Measurements from ENCODE around the gene PDE1C. TPM values are rescaled to one million over a fixed set of nuclear protein-coding genes. Genes with fewer than 3 reads are reported as not detected.

Gene PDE1C
- polyA plus RNA-seq, 4 donors: 0.72 to 4.9 (median 3.8) TPM

DNA sequence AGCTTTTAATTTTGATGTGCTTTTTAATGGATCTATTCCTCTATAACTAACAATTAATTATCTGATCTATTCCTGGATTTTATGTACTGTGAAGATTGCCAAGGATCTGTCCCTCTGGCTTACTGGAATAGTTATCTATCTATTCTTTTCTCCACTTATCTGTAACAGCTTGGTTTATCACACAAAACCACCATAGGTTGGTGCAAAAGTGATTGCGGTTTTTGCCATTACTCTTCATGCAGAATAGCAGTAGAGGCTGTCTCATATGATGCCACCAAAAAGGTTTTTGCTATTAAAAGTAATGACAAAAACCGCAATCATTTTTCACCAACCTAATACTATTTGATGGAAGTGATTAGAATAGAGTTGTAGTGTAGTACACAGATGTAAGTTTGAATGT, 115.7 kb downstream of the PDE1C start:
- no peak for DNase-seq (ENCODE audit: low read depth in 4 of 4, low spot score in 3 of 4)

GRCh38 chr7:31953432-31953831, 116.8 kb downstream of the PDE1C start:
- no peak for DNase-seq (ENCODE audit: low read depth in 4 of 4, low spot score in 3 of 4)

DNA sequence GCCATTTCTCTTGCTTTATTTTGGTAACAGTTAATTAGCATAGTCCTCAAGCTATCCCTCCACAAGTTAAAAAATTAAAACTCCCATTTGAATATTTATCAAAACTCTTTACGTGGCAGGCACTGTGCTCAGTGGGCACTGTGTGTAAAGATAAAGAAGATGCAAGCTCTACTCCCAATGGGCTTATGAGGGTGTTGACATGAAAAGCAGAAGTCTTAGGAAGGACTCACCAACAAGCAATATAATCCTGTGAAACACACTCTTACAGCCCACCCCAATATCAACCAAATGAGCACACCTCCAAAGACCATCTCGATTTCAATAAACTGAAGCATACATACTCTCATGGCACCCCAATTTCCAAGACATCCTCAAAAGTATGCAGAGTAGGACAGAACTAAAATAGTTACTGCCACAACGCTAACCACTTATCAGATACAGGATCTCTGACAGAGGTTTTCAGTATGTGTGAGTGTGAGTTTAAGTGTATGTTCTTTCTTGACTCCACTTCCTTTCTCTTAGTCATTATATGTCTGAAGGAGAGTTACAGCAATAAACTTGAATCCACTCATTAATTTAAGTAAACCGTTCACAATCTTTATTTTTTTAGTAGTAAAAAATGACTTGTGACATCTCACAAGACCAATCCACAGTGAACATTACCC, 120.0 kb downstream of the PDE1C start:
- no peak for DNase-seq (ENCODE audit: low read depth in 4 of 4, low spot score in 3 of 4)

DNA sequence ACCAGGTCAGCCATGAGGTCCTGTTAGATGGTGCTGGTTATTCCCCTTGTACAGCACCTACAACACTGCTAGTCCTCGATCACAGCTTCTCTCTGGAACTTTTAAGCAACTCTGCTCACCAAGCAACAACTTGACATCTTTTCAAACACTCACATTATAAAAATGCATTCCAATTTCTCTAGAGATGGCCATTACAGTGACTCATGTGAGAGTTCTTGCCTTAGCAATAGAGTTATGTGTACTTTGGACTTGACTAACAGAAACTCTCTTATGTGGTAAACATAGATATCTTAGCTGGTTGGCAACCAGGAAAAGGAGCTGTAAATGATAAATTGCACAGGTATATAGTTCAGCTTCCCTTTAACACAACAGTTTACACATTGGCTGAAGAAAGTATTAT, 122.2 kb downstream of the PDE1C start:
- DNase-seq (ENCODE audit: low read depth in 4 of 4, low spot score in 3 of 4): no peak

- no peak for DNase-seq (ENCODE audit: low read depth in 4 of 4, low spot score in 3 of 4)
These were observed 130.0 kb downstream of the PDE1C start for GRCh38 chr7:31940167-31940566.

DNA sequence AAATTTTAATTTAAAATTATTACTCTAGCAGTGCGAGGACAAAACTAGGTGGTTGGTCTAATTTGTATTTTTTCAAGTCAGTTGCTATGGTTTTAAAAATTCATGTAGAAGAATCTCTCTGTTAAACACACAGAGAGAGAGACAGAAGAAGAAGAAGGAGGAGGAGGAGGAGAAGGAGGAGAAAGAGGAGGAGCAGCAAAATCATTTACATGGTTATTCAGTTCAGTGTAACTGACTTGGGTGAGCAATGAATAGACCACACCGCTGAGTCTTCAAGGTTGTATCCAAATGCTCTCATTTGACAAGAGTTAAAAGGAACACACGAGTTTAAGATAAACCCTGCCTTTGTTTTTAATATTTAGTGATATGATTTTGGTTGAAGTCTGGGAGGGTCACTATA, 131.1 kb downstream of the PDE1C start:
- no peak for DNase-seq (ENCODE audit: low read depth in 4 of 4, low spot score in 3 of 4)

DNA sequence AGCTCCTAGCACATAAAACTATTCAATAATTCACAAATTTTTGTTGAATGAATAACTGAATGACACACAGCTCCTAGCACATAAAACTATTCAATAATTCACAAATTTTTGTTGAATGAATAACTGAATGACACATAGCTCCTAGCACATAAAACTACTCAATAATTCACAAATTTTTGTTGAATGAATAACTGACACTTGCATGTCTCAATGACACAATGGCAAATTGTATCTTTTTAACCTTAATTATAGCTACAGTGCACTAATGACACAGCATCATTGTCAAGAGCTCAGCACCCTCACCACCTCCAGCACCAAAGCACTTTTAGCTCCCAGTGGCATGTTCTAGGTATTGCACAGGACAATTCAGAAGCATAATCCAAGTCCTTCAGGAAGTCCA, 131.6 kb downstream of the PDE1C start:
- no peak for DNase-seq (ENCODE audit: low read depth in 4 of 4, low spot score in 3 of 4)

DNA sequence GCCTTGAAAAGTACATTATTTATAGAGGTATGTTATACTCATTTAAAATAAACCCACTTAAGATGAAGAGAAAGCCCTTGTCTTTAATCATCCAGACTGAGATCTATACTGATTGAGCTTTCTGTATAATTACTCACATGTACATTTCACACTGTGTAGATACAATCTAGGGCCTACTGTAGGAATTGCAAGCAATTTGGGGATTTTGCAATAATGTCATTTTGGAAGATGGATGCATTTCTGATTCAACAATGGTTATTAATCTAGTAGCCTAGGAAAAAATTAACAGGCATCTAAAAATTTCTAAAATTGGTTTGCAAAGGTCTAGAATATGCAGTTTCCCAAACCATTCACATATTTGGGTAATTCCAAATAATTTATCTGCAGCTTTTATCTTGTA, 132.2 kb downstream of the PDE1C start:
- no peak for DNase-seq (ENCODE audit: low read depth in 4 of 4, low spot score in 3 of 4)

- no peak for DNase-seq (ENCODE audit: low read depth in 4 of 4, low spot score in 3 of 4)
These were observed 134.8 kb downstream of the PDE1C start for GRCh38 chr7:31935124-31936054.

- no peak for DNase-seq (ENCODE audit: low read depth in 4 of 4, low spot score in 3 of 4)
These were observed 135.7 kb downstream of the PDE1C start for GRCh38 chr7:31934551-31934950.

DNA sequence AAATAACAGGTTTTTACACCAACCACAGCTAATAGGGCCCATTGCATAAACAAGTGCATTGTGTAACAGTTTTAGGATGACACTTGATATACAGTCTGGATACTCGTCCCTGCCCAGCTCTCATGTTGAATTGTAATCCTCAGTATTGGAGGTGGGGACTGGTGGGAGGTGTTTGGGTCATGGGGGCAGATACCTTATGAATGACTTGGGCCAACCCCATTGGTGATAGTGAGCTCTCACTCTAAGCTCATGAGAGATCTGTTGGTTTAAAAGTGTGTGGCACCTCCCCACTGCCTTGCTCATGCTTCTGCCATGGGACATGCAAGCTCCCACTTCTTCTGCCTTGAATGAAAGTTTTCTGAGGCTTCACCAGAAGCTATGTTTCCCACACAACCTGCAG, 136.7 kb downstream of the PDE1C start:
- DNase-seq (ENCODE audit: low read depth in 4 of 4, low spot score in 3 of 4): no peak

- DNase-seq (ENCODE audit: low read depth in 4 of 4, low spot score in 3 of 4): no peak
These were observed 143.1 kb downstream of the PDE1C start for GRCh38 chr7:31926991-31927584.

GRCh38 chr7:31925753-31926454, 144.3 kb downstream of the PDE1C start:
- DNase-seq (ENCODE audit: low read depth in 4 of 4, low spot score in 3 of 4): no peak

GRCh38 chr7:31924251-31924650, 146.0 kb downstream of the PDE1C start:
- no peak for DNase-seq (ENCODE audit: low read depth in 4 of 4, low spot score in 3 of 4)

DNA sequence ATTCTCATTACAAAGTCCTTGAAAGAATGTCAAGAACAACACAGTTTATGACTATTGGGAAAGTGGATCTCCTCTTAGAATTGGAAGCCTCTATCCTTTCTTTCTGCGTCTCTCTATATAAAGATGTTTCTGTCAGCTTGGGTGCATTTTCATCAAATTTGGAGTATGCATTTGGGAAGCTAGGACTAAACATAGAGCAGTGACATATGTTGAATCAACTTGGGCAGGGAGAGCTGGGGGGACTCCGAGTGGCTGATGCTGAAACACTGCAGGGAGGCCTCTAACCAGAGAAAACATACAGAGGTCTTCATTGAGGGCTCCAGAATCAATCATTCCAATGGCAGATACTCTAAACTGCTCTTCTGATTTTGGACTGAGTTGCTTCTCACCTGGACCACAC, 147.4 kb downstream of the PDE1C start:
- no peak for DNase-seq (ENCODE audit: low read depth in 4 of 4, low spot score in 3 of 4)

DNA sequence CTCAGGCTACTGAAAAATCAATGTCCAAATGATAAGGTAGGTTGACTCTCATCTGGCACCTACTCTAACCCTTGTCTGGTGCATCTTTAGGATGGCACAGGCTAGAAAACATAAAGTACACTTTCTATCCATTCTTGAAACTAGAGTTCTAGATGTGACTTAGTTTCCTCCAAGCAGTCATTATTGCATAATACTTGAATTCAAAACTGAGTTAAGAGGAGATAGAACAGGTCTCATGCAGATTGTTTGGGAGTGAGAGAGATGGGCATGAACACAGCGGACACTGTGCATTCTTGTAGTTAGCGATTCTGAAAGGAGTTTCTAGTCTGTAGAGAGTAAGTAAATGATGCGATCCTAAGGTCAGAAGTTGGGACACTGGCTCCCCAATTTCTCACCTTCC, 149.2 kb downstream of the PDE1C start:
- no peak for DNase-seq (ENCODE audit: low read depth in 4 of 4, low spot score in 3 of 4)

DNA sequence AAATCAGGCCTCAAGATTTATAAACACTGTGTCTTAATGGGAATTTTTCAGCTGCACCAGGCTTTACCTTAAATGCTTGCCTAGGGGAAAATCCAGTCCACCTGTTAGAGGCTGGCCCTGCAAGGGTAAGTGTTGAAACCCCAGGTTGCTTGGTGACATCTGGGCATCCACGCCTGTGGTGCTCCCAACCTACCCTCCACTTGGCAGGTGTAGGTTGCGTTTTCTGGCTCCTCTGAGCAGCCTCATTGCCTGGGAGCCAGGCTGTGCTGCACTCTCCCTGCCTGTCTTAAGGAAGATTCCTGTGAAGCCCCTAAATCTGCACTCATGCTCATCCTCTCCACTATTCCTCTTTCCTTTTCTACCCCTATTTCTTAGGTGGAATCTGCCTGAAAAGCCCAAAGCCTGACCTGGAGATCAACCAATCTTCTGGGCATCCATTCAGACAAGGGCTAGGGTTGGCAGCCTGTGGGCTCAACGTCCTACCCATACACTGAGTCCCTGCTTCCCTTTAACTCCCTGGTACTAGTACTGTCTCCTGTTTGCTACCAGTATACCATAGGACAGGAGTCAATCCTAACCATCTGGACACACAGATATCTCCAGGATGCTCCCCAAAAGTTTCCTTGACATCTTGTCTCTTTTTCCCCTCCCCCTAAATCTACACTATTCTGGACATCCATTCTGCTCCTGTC, 150.4 kb downstream of the PDE1C start:
- no peak for DNase-seq (ENCODE audit: low read depth in 4 of 4, low spot score in 3 of 4)

- DNase-seq (ENCODE audit: low read depth in 4 of 4, low spot score in 3 of 4): no peak
These were observed 151.4 kb downstream of the PDE1C start for GRCh38 chr7:31918706-31919393.

DNA sequence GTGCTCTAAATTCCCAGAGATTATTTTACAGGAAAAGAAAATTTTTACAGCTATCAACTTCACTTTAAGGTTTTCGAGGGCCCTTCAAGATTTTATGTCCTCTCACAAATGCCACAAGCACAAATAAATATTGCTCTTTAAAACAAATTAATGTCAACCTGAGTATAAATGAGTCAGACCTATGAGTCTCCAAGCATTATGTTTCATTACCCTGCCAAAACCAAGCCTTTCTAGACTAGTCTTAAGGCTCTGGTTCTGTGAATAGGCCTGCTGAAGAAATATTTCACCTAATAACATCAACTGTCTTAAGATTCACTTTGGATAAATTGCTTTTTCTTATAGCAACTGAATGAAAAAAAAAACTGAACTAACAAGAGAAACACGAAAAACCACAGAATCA, 153.0 kb downstream of the PDE1C start:
- DNase-seq (ENCODE audit: low read depth in 4 of 4, low spot score in 3 of 4): no peak

DNA sequence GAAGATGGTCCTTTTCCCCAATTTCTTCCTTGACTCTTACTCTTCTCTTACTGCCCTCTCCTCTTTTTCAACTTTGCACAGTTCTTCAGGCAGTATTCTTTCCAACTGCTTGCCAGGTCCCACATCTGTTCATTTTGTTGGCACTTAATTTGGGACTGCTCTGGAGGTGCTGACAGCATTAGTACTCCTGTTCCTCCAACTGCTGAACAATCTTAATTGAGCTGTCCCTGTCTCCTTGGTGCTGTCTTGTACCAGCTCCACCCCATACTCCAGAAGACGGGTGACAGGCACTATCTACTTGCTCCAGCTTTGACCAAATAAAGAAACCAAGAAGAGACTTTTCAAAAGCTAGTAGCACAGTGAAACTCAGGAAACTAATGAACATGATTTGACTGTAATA, 160.0 kb downstream of the PDE1C start:
- DNase-seq (ENCODE audit: low read depth in 4 of 4, low spot score in 3 of 4): no peak
